Muscle of back (tissue), 11 donors: ENCODE measurements around the gene SNRNP27. TPM values are rescaled to one million over a fixed set of nuclear protein-coding genes. Genes with fewer than 3 reads are reported as not detected.
A peak's percentile ranks its signal among the peaks of the same experiment; 100 is the strongest.
"Not testable (repeated sequence)": the region's sequence is repeated elsewhere in the genome, so short reads cannot be mapped to it uniquely, and the experiment has no call there.

ENCODE experiments used
- DNase-seq, 3 donors: peaks; one replicate each; pipeline versions ENCODE4 v3.0.0 to v3.0.0-alpha.2; 2013
- polyA plus RNA-seq, 10 donors: library from polyadenylated mRNA; unstranded; fragments of 120-200 nt; gene quantifications; one replicate each; pipeline ENCODE4 v1.2.1, GENCODE V29; 2013; ENCODE audit not compliant: insufficient read length in 10 of 10

SNRNP27 gene
- polyA plus RNA-seq, 10 donors: 60.9 to 74.0 (median 70.2) TPM

- no peak for DNase-seq
Observed at GRCh38 chr2:69944756-69945155, 51.0 kb downstream of the SNRNP27 start.

- no peak for DNase-seq
Observed at GRCh38 chr2:69945441-69945840, 51.7 kb downstream of the SNRNP27 start.

GRCh38 chr2:69945941-69946340 is 52.2 kb downstream of the SNRNP27 start:
- no peak for DNase-seq

DNA sequence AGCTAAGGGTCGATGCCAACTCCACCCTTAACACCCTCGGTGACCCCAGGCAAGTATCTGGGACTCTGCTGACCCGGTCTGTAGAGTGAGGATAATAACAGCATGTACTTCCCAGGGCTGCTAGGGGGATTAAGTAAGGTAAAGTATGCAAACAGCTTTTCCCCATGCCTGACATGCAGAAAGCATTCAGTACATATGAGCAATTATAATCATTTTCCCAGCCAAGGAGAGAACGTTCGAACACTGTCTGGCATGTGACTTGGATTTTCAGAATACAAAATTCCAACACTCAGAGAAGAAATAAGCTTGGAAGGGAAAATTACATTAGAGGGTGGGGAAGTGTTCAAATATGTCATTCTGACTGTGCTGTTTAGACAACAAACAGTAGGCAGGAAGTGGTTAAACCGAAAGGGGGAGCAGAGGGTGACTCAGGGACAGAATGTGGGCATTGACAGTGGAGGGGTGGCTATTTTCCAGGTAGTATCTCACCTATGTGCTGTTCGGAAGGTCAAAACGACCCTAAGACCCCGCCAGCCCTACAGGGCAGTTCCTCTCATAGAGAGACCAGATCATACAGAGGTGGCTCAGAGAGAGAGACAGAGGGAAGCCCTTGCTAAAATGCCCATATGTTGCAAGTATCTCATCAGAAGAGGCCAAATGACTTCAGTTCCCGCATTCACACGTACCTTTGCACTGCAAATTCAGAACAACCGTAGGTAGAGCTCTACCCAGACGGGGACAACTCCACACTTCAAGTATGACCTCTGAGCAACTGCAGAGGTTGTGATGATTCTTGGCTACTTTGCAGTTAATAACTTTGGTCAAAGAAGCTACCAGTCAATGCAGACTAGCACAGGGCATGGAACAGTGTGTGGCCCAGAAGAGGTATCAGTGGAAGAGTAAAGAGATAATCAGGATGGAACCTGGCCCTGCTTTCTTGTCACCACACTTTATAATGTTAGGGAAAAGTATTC is 52.9 kb downstream of the SNRNP27 start:
- peak in 1 of 3 donors; percentile 20 for DNase-seq

DNA sequence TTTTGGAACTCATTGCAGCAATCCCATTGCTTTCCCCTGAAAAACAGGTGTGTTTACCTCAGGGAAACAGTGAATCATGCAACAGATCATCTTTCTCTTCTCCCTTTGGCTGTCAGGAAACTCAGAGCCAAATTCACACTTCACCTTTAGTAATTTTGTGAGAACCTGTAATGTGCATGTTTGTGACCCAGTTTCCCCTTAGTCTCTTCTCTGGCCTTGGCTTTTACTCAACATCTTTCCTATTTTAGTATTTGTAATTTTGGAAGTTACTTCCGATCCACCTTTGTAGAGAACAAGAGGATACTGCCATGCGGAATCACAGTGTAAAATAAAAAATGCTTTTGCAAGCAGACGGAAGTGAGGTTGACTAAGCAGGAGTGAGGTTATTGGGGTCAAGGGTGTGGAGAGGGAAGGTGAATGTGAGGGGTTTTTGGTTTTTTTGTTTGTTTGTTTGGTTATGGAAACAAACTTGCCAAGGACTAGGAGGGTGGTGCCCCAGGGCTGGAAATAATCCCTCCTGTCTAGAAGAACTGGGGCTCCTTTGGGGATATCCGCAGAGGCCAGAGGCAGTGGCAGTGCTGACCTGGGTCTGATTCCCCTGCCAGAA is 53.7 kb downstream of the SNRNP27 start:
- DNase-seq: no peak

GRCh38 chr2:69948032-69948962 is 54.5 kb downstream of the SNRNP27 start:
- DNase-seq: no peak

- no peak for DNase-seq
Observed at GRCh38 chr2:69948963-69949645, 55.3 kb downstream of the SNRNP27 start.

DNA sequence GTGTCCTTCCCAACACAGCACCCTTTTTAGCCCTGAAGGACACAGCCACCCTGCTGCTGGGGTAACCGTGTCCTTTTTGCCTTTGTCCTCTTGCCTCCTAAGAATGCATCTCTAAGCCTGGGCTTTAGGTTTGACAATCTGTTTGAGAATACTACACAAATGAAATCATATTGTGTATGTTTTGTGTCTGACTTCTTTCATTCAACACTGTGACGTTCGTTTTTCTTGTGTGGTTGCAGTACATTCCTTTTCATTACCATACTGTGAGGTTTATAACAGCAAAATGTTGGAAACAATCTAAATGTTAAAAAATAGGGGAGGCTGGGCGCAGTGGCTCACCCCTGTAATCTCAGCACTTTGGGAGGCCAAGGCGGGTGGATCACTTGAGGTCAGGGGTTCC is 56.5 kb downstream of the SNRNP27 start:
- DNase-seq: no peak

GRCh38 chr2:69950671-69951070 is 56.9 kb downstream of the SNRNP27 start:
- DNase-seq: not testable (repeated sequence)

- no peak for DNase-seq
Observed at GRCh38 chr2:69952336-69953115, 58.8 kb downstream of the SNRNP27 start.

DNA sequence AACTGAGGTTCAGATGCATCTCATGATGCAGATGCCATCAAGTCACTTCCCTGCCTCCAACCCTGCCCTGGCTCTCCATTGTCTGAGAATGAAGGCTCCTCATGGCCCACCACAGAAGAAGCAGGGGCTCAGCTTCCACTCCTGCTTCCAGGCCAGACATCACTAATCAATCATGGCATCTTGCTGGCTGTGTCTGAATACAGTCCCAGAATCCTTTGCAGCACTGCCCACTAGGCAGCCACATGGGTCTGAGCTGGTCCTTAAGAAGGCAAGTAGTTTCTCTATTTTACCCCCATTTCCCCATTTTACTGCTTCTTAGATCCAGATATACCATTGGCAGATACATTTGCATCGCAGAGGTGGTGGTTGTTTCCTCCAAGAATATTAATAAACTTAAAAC is 60.3 kb downstream of the SNRNP27 start:
- no peak for DNase-seq

Other genes starting within 250 kb of the SNRNP27 start
- gene ANXA4, start 151.8 kb upstream of the SNRNP27 start, polyA plus RNA-seq: 10 to 100 TPM; 24.4 to 40.2 (median 29.1) TPM
- 10 to 100 TPM in 8 of 10 donors, 1 to 10 TPM in 2; 8.2 to 13.7 (median 12.2) TPM for gene GMCL1, start 64.3 kb upstream of the SNRNP27 start, polyA plus RNA-seq
- 1 to 10 TPM; 4.0 to 9.8 (median 6.2) TPM for gene MXD1, start 21.2 kb downstream of the SNRNP27 start, polyA plus RNA-seq
- 1 to 10 TPM; 1.7 to 3.9 (median 2.6) TPM for gene ASPRV1, start 67.7 kb downstream of the SNRNP27 start, polyA plus RNA-seq
- 100 to 1,000 TPM; 236 to 302 (median 276) TPM for gene PCBP1, start 193.5 kb downstream of the SNRNP27 start, polyA plus RNA-seq